Activated B cell treated with CpG ODN at 0.5 μM for 24 hours (primary cell): Measurements from ENCODE around the gene COL4A3. TPM values are rescaled to one million over a fixed set of nuclear protein-coding genes. Genes with fewer than 3 reads are reported as not detected.

Experiments
- ATAC-seq: fragments of 200-7000 bp; cut with Tn5 transposase; one replicate; pipeline ENCODE4 v1.10.0; 2021; ENCODE audit warnings: low read depth, mild to moderate bottlenecking, moderate library complexity
- CTCF ChIA-PET: fragments of 350-600 bp; sonication (Branson Sonifier 250); formaldehyde crosslinking; loops from one replicate; lab custom pipeline; 2021; ENCODE audit warnings: antibody characterized with exemption; lab: Charles Lee
- POLR2A ChIA-PET: fragments of 350-600 bp; sonication (Branson Sonifier 250); formaldehyde crosslinking; loops from one replicate; lab custom pipeline; 2021; ENCODE audit warnings: antibody characterized with exemption; lab: Charles Lee
- DNase-seq: peaks from one replicate; pipeline ENCODE4 v3.0.0; 2022
- H3K27ac Mint-ChIP-seq: one replicate; pipeline ENCODE4 v1.8.0; 2020; ENCODE audit warnings: mixed read lengths
- H3K27me3 Mint-ChIP-seq: one replicate; pipeline ENCODE4 v1.8.0; 2021; ENCODE audit warnings: mixed read lengths
- H3K36me3 Mint-ChIP-seq: one replicate; pipeline ENCODE4 v1.8.0; 2021; ENCODE audit warnings: low read depth, mixed read lengths
- H3K4me1 Mint-ChIP-seq: one replicate; pipeline ENCODE4 v1.8.0; 2021; ENCODE audit warnings: mixed read lengths
- H3K4me3 Mint-ChIP-seq: one replicate; pipeline ENCODE4 v1.8.0; 2020; ENCODE audit warnings: mild to moderate bottlenecking, mixed read lengths
- H3K9me3 Mint-ChIP-seq: one replicate; pipeline ENCODE4 v1.8.0; 2020; ENCODE audit warnings: mixed read lengths
- CTCF ChIP-seq: fragments of 200-600 bp; IDR thresholded peaks from one replicate; pipeline ENCODE4 v1.8.0; 2022; ENCODE audit warnings: antibody characterized with exemption, mild to moderate bottlenecking
- intact Hi-C: fragments of 100-400 bp; cut with micrococcal nuclease; formaldehyde crosslinking; loops from one replicate; pipeline ENCODE4 v1.15.1; 2024
- total RNA-seq: library from RNA; stranded (reverse); gene quantifications from 2 replicates; pipeline ENCODE4 v1.2.3, GENCODE V29; 2022

The COL4A3 gene
- total RNA-seq, 1 donor from 2014 or later: 18.3 TPM

- H3K36me3 Mint-ChIP-seq: peaks cover 64% of the 10 kb centered on the region
- TF ChIP-seq CTCF: no peak
- no peak overlapping the region for H3K27ac Mint-ChIP-seq
- no peak for ATAC-seq
- POLR2A ChIA-PET: no interaction called here
- CTCF ChIA-PET: interaction anchor here (0.8 kb wide), 1 partner anchor 19 kb away, joined by 3 read pairs; no protein-coding TSS in a partner anchor
- no peak overlapping the region for H3K4me3 Mint-ChIP-seq
- no peaks in the 10 kb centered on the region for H3K27me3 Mint-ChIP-seq
- no peaks in the 10 kb centered on the region for H3K4me1 Mint-ChIP-seq
- peaks cover 2% of the 10 kb centered on the region for H3K9me3 Mint-ChIP-seq
- intact Hi-C loops: no loop called here
- no peak for DNase-seq
Observed at GRCh38 chr2:227257820-227258219, 93.4 kb downstream of the COL4A3 start.

GRCh38 chr2:227260041-227260440, 95.6 kb downstream of the COL4A3 start:
- no peaks in the 10 kb centered on the region for H3K27me3 Mint-ChIP-seq
- DNase-seq (no peak), ATAC-seq (no peak)
- ChIA-PET CTCF (no interaction called here), POLR2A (no interaction called here)
- intact Hi-C loops: no loop called here
- H3K4me3 Mint-ChIP-seq: no peak overlapping the region
- H3K4me1 Mint-ChIP-seq: no peaks in the 10 kb centered on the region
- peaks cover 49% of the 10 kb centered on the region for H3K36me3 Mint-ChIP-seq
- peaks cover 2% of the 10 kb centered on the region for H3K9me3 Mint-ChIP-seq
- H3K27ac Mint-ChIP-seq: no peak overlapping the region
- no peak for TF ChIP-seq CTCF

GRCh38 chr2:227267410-227268115, 103.1 kb downstream of the COL4A3 start:
- CTCF ChIA-PET: no interaction called here
- Mint-ChIP-seq H3K36me3 (peaks cover 19% of the 10 kb centered on the region), H3K4me1 (no peaks in the 10 kb centered on the region), H3K4me3 (no peak overlapping the region), H3K9me3 (no peaks in the 10 kb centered on the region), H3K27ac (no peak overlapping the region), H3K27me3 (no peaks in the 10 kb centered on the region)
- ATAC-seq (no peak), DNase-seq (no peak)
- POLR2A ChIA-PET: no interaction called here
- TF ChIP-seq CTCF: no peak
- intact Hi-C loops: no loop called here

GRCh38 chr2:227280895-227281294, 116.5 kb downstream of the COL4A3 start:
- TF ChIP-seq CTCF: no peak
- peaks cover 32% of the 10 kb centered on the region for H3K36me3 Mint-ChIP-seq
- no peaks in the 10 kb centered on the region for H3K4me1 Mint-ChIP-seq
- CTCF ChIA-PET: no interaction called here
- H3K27me3 Mint-ChIP-seq: no peaks in the 10 kb centered on the region
- H3K4me3 Mint-ChIP-seq: no peak overlapping the region
- POLR2A ChIA-PET: no interaction called here
- H3K27ac Mint-ChIP-seq: no peak overlapping the region
- H3K9me3 Mint-ChIP-seq: peaks cover 3% of the 10 kb centered on the region
- ATAC-seq: no peak
- no peak for DNase-seq
- intact Hi-C loops: no loop called here

- no peak overlapping the region for H3K4me3 Mint-ChIP-seq
- H3K27ac Mint-ChIP-seq: no peak overlapping the region
- TF ChIP-seq CTCF: no peak
- H3K36me3 Mint-ChIP-seq: peaks cover 39% of the 10 kb centered on the region
- peaks cover 3% of the 10 kb centered on the region for H3K9me3 Mint-ChIP-seq
- intact Hi-C loops: no loop called here
- CTCF ChIA-PET: no interaction called here
- ATAC-seq (no peak), DNase-seq (no peak)
- no peaks in the 10 kb centered on the region for H3K4me1 Mint-ChIP-seq
- no peaks in the 10 kb centered on the region for H3K27me3 Mint-ChIP-seq
- POLR2A ChIA-PET: no interaction called here
Observed at GRCh38 chr2:227285741-227286236, 121.4 kb downstream of the COL4A3 start.
